ENCODE measurements around the gene TAPT1. TPM values are rescaled to one million over a fixed set of nuclear protein-coding genes. Genes with fewer than 3 reads are reported as not detected.

Gene TAPT1
- total and polyA plus RNA-seq, 7 experiments from 2014 or later: 28.8 to 82.5 (median 58.4) TPM

DNA sequence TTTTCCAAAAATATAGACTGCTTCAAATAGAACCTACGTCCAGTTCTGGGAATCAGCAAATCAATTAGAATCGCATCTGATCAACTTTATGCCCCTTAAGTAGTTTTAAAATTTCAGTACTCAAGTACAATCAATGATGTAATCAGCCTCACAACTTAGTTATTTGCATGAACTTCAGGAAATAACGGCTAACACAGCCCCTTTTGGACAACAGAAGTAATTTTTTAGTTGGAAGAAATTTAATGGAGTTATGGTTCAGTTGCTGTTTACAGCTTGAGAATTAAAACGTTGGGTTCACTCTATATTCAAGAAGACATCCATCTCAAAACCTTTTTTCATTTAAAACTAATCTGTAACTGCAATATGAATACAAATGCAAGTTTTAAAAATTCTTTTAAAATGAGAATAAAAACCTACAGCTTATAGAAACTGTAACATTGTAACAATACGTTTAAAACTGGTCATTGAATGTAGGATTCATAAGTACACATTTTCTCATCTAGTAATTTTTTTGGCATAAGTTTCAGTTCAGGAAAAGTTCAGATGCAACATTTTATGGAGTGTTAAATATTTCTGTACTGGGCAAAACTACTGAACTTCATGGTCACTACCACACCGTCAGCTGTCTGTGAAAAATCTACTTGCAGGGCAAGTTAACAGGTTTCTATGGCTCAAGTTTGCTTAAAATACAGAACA lies 956 bp downstream of the TAPT1 start:
- no peaks in the 10 kb centered on the region for H3K36me3 ChIP-seq (ENCODE audit: control insufficient read depth in 2 of 3, insufficient read depth in 3 of 3, low read length in 3 of 3)
- H3K4me3 ChIP-seq (ENCODE audit: low read length): peak overlapping the region; percentile 74
- ATAC-seq (no peak), DNase-seq (peak in 6 of 9 donors; percentile 8 to 40 (median 29))
- Mint-ChIP-seq H3K4me1 (peaks cover 40 to 66% (median 54%) of the 10 kb centered on the region in 7 donors), H3K4me3 (peak overlapping the region; percentile 84 to 93 (median 90)), H3K27me3 (peaks cover 0 to 2% (median 0%) of the 10 kb centered on the region in 5 donors), H3K36me3 (peaks cover 0 to 21% (median under 1%) of the 10 kb centered on the region in 5 donors), H3K27ac (peak overlapping the region; percentile 87 to 96 (median 94)), H3K9me3 (no peaks in the 10 kb centered on the region)
- CTCF ChIA-PET: interaction anchor here (1.1 to 1.3 kb wide), 2 partner anchors 12 to 40 kb away, joined by 3 to 4 read pairs; no protein-coding TSS in a partner anchor
- POLR2A ChIA-PET: interaction anchor here (1.2 to 1.7 kb wide), 4 partner anchors 8 to 44 kb away, joined by 3 to 14 read pairs (median 4); no protein-coding TSS in a partner anchor
- peak overlapping the region; percentile 84 for H3K27ac ChIP-seq (ENCODE audit: low read depth, low read length)
- H3K9me3 ChIP-seq (ENCODE audit: control insufficient read depth in 2 of 3, low read length in 3 of 3): no peaks in the 10 kb centered on the region
- intact Hi-C loops (cut with micrococcal nuclease): loop anchor here (1.0 to 10.0 kb wide), 15 partner anchors 8 to 1797 kb away; partner anchors contain the start of genes LCORL (in 2 of the 2), CD38 (in 1 of the 2), CPEB2 (in 1 of the 2) and DCAF16 (in 1 of the 2)
- H3K27me3 ChIP-seq (ENCODE audit: control insufficient read depth in 2 of 2, insufficient read depth in 2 of 2, low read length in 2 of 2): no peaks in the 10 kb centered on the region
- peaks cover 30 to 35% of the 10 kb centered on the region in 2 donors for H3K4me1 ChIP-seq (ENCODE audit: control insufficient read depth in 2 of 2, insufficient read depth in 2 of 2, low read length in 2 of 2)

GRCh38 chr4:16224264-16225166 lies 1.8 kb downstream of the TAPT1 start:
- peak overlapping the region; percentile 84 to 93 (median 90) for H3K4me3 Mint-ChIP-seq
- peak in 6 of 9 donors; percentile 21 to 45 (median 38) for DNase-seq
- ChIA-PET CTCF (interaction anchor here (1.0 to 1.3 kb wide), 4 partner anchors 9 to 40 kb away, joined by 3 to 5 read pairs (median 4); no protein-coding TSS in a partner anchor), POLR2A (interaction anchor here (0.5 to 1.7 kb wide), 7 partner anchors 7 to 455 kb away, joined by 3 to 14 read pairs (median 3); no protein-coding TSS in a partner anchor)
- peaks cover 0 to 22% (median 6%) of the 10 kb centered on the region in 5 donors for H3K36me3 Mint-ChIP-seq
- peaks cover 40 to 68% (median 58%) of the 10 kb centered on the region in 7 donors for H3K4me1 Mint-ChIP-seq
- intact Hi-C loops (cut with micrococcal nuclease): loop anchor here (1.0 to 10.0 kb wide), 19 partner anchors 7 to 1798 kb away; partner anchors contain the start of genes FAM200B (in 2 of the 2), LCORL (in 2 of the 2), CD38 (in 1 of the 2) and CPEB2 (in 1 of the 2)
- Histone ChIP-seq H3K4me3 (ENCODE audit: low read length) (peak overlapping the region; percentile 74), H3K4me1 (ENCODE audit: control insufficient read depth in 2 of 2, insufficient read depth in 2 of 2, low read length in 2 of 2) (peaks cover 30 to 35% of the 10 kb centered on the region in 2 donors), H3K9me3 (ENCODE audit: control insufficient read depth in 2 of 3, low read length in 3 of 3) (no peaks in the 10 kb centered on the region), H3K27ac (ENCODE audit: low read depth, low read length) (peak overlapping the region; percentile 84), H3K36me3 (ENCODE audit: control insufficient read depth in 2 of 3, insufficient read depth in 3 of 3, low read length in 3 of 3) (no peaks in the 10 kb centered on the region), H3K27me3 (ENCODE audit: control insufficient read depth in 2 of 2, insufficient read depth in 2 of 2, low read length in 2 of 2) (no peaks in the 10 kb centered on the region)
- H3K27me3 Mint-ChIP-seq: peaks cover 0 to 2% (median 0%) of the 10 kb centered on the region in 5 donors
- H3K9me3 Mint-ChIP-seq: no peaks in the 10 kb centered on the region
- H3K27ac Mint-ChIP-seq: peak overlapping the region; percentile 87 to 96 (median 94)
- ATAC-seq: no peak

GRCh38 chr4:16222957-16223527 lies 3.2 kb downstream of the TAPT1 start:
- H3K4me1 Mint-ChIP-seq: peaks cover 38 to 71% (median 64%) of the 10 kb centered on the region in 7 donors
- peaks cover 30 to 32% of the 10 kb centered on the region in 2 donors for H3K4me1 ChIP-seq (ENCODE audit: control insufficient read depth in 2 of 2, insufficient read depth in 2 of 2, low read length in 2 of 2)
- no peaks in the 10 kb centered on the region for H3K9me3 Mint-ChIP-seq
- ChIA-PET POLR2A (no interaction called here), CTCF (no interaction called here)
- DNase-seq: no peak
- peaks cover 0 to 23% (median 10%) of the 10 kb centered on the region in 5 donors for H3K36me3 Mint-ChIP-seq
- peaks cover 0 to 2% (median 0%) of the 10 kb centered on the region in 5 donors for H3K27me3 Mint-ChIP-seq
- peak overlapping the region in 9 of 10 donors; percentile 66 to 93 (median 90) for H3K4me3 Mint-ChIP-seq
- no peak for ATAC-seq
- H3K27me3 ChIP-seq (ENCODE audit: control insufficient read depth in 2 of 2, insufficient read depth in 2 of 2, low read length in 2 of 2): no peaks in the 10 kb centered on the region
- H3K27ac Mint-ChIP-seq: peak overlapping the region in 8 of 9 donors; percentile 55 to 96 (median 90)
- H3K36me3 ChIP-seq (ENCODE audit: control insufficient read depth in 2 of 3, insufficient read depth in 3 of 3, low read length in 3 of 3): no peaks in the 10 kb centered on the region
- intact Hi-C loops (cut with micrococcal nuclease): loop anchor here (5.0 to 10.0 kb wide), 5 partner anchors 538 to 1392 kb away; partner anchors contain the start of genes FAM200B (in 1 of the 2), MED28 (in 1 of the 2) and QDPR (in 1 of the 2)
- peak overlapping the region; percentile 74 for H3K4me3 ChIP-seq (ENCODE audit: low read length)
- no peak overlapping the region for H3K27ac ChIP-seq (ENCODE audit: low read depth, low read length)
- H3K9me3 ChIP-seq (ENCODE audit: control insufficient read depth in 2 of 3, low read length in 3 of 3): no peaks in the 10 kb centered on the region

DNA sequence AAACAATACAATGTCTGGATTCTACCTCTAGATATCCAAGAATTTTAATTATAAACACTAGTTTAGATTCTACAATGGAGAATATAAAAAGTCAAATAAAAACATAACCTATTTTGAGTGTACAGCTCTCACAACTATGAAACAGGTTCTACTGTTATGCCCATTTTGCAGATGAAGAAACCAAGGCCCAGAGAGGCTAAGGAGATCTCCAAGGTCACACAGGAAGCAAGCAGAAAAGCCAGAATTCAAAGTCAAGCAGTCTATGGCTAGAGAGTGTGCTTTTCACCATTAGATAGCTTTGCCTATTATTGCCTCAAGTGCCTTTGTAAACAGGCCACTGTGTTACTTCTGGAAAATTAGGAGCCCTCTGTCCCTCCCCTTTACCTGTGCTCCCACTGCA lies 7.3 kb downstream of the TAPT1 start:
- POLR2A ChIA-PET: no interaction called here
- Mint-ChIP-seq H3K36me3 (peaks cover 5 to 45% (median 32%) of the 10 kb centered on the region in 5 donors), H3K4me1 (peaks cover 54 to 87% (median 84%) of the 10 kb centered on the region in 7 donors), H3K27me3 (no peaks in the 10 kb centered on the region), H3K9me3 (no peaks in the 10 kb centered on the region), H3K27ac (no peak overlapping the region), H3K4me3 (peak overlapping the region in 2 of 10 donors; percentile 10 to 32)
- no peaks in the 10 kb centered on the region for H3K36me3 ChIP-seq (ENCODE audit: control insufficient read depth in 2 of 3, insufficient read depth in 3 of 3, low read length in 3 of 3)
- DNase-seq: no peak
- no peak for ATAC-seq
- CTCF ChIA-PET: interaction anchor here (0.6 to 1.6 kb wide), 4 partner anchors 13 to 1291 kb away, joined by 3 to 5 read pairs (median 4); no protein-coding TSS in a partner anchor
- H3K4me3 ChIP-seq (ENCODE audit: low read length): no peak overlapping the region
- H3K4me1 ChIP-seq (ENCODE audit: control insufficient read depth in 2 of 2, insufficient read depth in 2 of 2, low read length in 2 of 2): peaks cover 24 to 37% of the 10 kb centered on the region in 2 donors
- no peaks in the 10 kb centered on the region for H3K9me3 ChIP-seq (ENCODE audit: control insufficient read depth in 2 of 3, low read length in 3 of 3)
- H3K27me3 ChIP-seq (ENCODE audit: control insufficient read depth in 2 of 2, insufficient read depth in 2 of 2, low read length in 2 of 2): no peaks in the 10 kb centered on the region
- H3K27ac ChIP-seq (ENCODE audit: low read depth, low read length): no peak overlapping the region
- intact Hi-C loops (cut with micrococcal nuclease): no loop called here

GRCh38 chr4:16217300-16218051 lies 8.8 kb downstream of the TAPT1 start:
- ATAC-seq: peak; percentile 31
- CTCF ChIA-PET: no interaction called here
- no peak overlapping the region for H3K27ac ChIP-seq (ENCODE audit: low read depth, low read length)
- Mint-ChIP-seq H3K36me3 (peaks cover 9 to 44% (median 38%) of the 10 kb centered on the region in 5 donors), H3K4me1 (peaks cover 54 to 87% (median 84%) of the 10 kb centered on the region in 7 donors), H3K27ac (peak overlapping the region in 7 of 9 donors; percentile 7 to 88 (median 43)), H3K27me3 (no peaks in the 10 kb centered on the region), H3K9me3 (no peaks in the 10 kb centered on the region), H3K4me3 (peak overlapping the region; percentile 16 to 68 (median 54))
- POLR2A ChIA-PET: interaction anchor here (0.5 to 1.4 kb wide), 2 partner anchors 8 to 21 kb away, joined by 3 to 4 read pairs; partner anchors contain the start of gene TAPT1
- no peak overlapping the region for H3K4me3 ChIP-seq (ENCODE audit: low read length)
- no peaks in the 10 kb centered on the region for H3K9me3 ChIP-seq (ENCODE audit: control insufficient read depth in 2 of 3, low read length in 3 of 3)
- H3K36me3 ChIP-seq (ENCODE audit: control insufficient read depth in 2 of 3, insufficient read depth in 3 of 3, low read length in 3 of 3): peaks cover 0 to 5% (median 0%) of the 10 kb centered on the region in 3 experiments
- intact Hi-C loops (cut with micrococcal nuclease): loop anchor here in 1 of 2 donors (1.0 kb wide), 1 partner anchor 8 kb away; no protein-coding TSS in a partner anchor
- H3K4me1 ChIP-seq (ENCODE audit: control insufficient read depth in 2 of 2, insufficient read depth in 2 of 2, low read length in 2 of 2): peaks cover 21 to 30% of the 10 kb centered on the region in 2 donors
- DNase-seq: no peak
- no peaks in the 10 kb centered on the region for H3K27me3 ChIP-seq (ENCODE audit: control insufficient read depth in 2 of 2, insufficient read depth in 2 of 2, low read length in 2 of 2)

All from naive thymus-derived CD4-positive, alpha-beta T cell (primary cell).